K562 treated with DMSO at 1 percent for 4 hours (cell line): ENCODE measurements around the gene SERPINE1. TPM values are rescaled to one million over a fixed set of nuclear protein-coding genes. Genes with fewer than 3 reads are reported as not detected.

ENCODE experiments used
- total RNA-seq: library from RNA; unstranded; fragments of 300-600 nt; gene quantifications from 2 replicates; pipeline ENCODE4 v1.2.3, GENCODE V29; 2022; ENCODE audit not compliant: insufficient read depth

The SERPINE1 gene
- 1.9 and 2.1 TPM in 2 replicates for total RNA-seq

DNA sequence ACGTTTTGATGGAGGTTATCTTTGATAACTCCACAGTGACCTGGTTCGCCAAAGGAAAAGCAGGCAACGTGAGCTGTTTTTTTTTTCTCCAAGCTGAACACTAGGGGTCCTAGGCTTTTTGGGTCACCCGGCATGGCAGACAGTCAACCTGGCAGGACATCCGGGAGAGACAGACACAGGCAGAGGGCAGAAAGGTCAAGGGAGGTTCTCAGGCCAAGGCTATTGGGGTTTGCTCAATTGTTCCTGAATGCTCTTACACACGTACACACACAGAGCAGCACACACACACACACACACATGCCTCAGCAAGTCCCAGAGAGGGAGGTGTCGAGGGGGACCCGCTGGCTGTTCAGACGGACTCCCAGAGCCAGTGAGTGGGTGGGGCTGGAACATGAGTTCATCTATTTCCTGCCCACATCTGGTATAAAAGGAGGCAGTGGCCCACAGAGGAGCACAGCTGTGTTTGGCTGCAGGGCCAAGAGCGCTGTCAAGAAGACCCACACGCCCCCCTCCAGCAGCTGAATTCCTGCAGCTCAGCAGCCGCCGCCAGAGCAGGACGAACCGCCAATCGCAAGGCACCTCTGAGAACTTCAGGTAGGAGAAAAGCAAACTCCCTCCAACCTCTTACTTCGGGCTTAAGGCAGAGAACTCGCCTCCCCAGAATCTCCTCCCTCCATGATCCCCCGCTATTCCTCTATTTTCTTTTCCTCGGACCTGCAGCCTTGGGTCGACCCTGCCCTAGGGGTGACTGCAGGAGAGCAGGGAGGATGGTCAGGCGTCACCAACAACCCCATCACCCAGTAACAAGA lies at the start of gene SERPINE1:
Gene SERPINE1 (plus strand): TSS at position 454 of the 809 bp plus-strand sequence. CDS start 1,290 bp downstream, outside the sequence.

DNA sequence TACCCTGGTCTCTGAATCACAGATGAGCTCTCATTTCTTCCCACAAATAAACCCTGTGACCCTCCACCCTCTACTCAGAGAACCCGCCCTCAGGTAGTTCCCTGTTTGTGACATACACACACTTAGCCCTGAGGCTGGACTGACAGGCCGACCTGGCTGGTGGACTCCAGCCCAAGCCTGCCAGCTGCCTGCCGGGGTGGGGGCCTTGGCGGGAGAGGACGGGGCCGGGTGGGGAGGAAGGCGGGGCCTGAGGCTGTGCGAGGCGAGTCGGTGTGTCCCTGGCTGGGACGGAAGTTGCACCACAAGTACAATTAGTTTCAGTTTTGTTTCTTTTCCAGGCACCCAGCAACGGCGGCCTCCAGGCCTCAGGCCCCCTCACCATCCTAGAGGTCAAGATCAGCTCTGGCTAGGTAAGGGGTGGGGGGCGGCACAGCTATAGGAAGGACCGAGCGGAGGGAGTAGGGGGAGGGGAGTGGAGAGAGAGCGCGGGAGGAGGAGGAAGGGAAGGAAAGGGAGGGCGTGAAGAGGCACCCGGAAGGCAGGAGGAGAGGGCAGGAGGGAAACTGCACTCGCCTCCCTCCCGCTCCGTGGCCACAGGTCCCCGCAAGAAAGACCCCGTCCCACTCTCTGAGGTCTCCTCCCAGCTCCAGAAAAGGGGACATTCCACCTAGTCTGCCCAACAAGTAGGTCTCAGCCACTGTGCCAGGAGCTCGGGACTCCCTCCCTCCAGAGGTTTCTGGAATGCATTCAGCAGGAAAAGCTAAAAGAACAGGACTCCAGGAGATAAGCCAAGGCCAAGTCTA lies 41.5 kb upstream of the SERPINE1 start, which contains the start of gene TRIM56:
Gene TRIM56 (plus strand): TSS at position 320 of the 803 bp plus-strand sequence. CDS start 1,832 bp downstream, outside the sequence.

DNA sequence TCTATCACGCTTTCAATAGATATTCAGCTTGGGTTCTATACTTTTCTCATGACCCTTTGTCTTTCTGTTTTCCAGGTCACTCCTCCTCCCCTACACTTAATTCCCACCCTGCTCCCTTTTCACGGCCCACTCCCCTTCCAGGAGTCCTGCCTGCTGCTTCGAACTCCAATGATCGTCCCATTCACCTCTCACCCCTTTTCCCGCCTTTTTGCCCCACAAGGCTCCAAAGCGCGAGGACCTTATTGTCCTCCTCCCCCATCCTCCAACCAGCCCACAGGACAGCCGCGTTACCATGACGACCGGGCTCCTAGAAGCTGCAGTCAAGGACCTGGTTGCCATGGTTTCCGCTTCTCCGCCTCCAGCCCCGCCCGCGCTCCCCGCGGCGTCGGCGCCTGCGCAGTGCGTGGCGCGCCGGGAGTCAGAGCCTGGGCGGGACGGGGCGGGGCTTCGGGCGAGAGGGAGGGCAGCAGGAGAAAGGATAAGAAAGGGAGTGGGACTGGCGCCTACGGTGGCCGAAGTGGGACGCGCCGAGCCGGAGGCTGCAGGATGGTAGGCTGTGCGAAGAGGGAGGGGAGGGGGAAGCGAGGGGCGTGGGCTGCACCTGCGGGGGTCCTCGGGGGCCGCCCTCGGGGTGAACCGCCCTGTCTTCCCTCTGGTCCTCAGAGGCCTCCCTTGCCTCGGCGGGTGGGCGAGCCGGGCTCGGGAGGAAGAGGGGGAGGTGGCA lies 27.2 kb downstream of the SERPINE1 start, which contains the start of gene AP1S1:
Gene AP1S1 (plus strand): TSS at position 508 of the 724 bp plus-strand sequence. CDS start 39 bp downstream, at position 547.

GRCh38 chr7:101165075-101165957 lies 38.4 kb downstream of the SERPINE1 start, which contains the start of gene VGF:
VGF (minus strand) TSS chr7:101165569; CDS start chr7:101164843, 726 bp downstream.

GRCh38 chr7:101180130-101180755 lies 53.3 kb downstream of the SERPINE1 start, which contains the start of gene NAT16:
NAT16 (minus strand) TSS chr7:101180293; CDS start chr7:101174807, 5,486 bp downstream.

Other genes with a start within 250 kb of the SERPINE1 start
- not detected in 2 replicates for gene UFSP1, start 237.4 kb upstream of the SERPINE1 start, total RNA-seq
- gene ACHE, start 231.2 kb upstream of the SERPINE1 start, total RNA-seq: 0.96 and 1.6 TPM in 2 replicates
- gene MUC3A, start 177.6 kb upstream of the SERPINE1 start, total RNA-seq: not detected in 2 replicates
- gene MUC12, start 157.5 kb upstream of the SERPINE1 start, total RNA-seq: not detected in 2 replicates
- gene MUC17, start 107.0 kb upstream of the SERPINE1 start, total RNA-seq: not detected in 2 replicates
- gene TRIM56, start 41.6 kb upstream of the SERPINE1 start, total RNA-seq: 16.0 and 19.5 TPM in 2 replicates
- gene AP1S1, start 27.4 kb downstream of the SERPINE1 start, total RNA-seq: 88.2 and 96.0 TPM in 2 replicates
- 0.46 and 0.95 TPM in 2 replicates for gene VGF, start 38.5 kb downstream of the SERPINE1 start, total RNA-seq
- not detected in 2 replicates for gene NAT16, start 53.2 kb downstream of the SERPINE1 start, total RNA-seq
- not detected in 2 replicates for gene MOGAT3, start 73.9 kb downstream of the SERPINE1 start, total RNA-seq
- 59.8 and 75.1 TPM in 2 replicates for gene PLOD3, start 90.5 kb downstream of the SERPINE1 start, total RNA-seq
- 129 and 132 TPM in 2 replicates for gene ZNHIT1, start 91.1 kb downstream of the SERPINE1 start, total RNA-seq
- gene CLDN15, start 110.7 kb downstream of the SERPINE1 start, total RNA-seq: 22.1 and 30.7 TPM in 2 replicates
- gene FIS1, start 118.0 kb downstream of the SERPINE1 start, total RNA-seq: 147 and 169 TPM in 2 replicates
- 9.9 and 11.8 TPM in 2 replicates for gene IFT22, start 194.7 kb downstream of the SERPINE1 start, total RNA-seq
- gene COL26A1, start 235.8 kb downstream of the SERPINE1 start, total RNA-seq: 0.58 and 1.2 TPM in 2 replicates